PC-3 (cell line): ENCODE results near the gene TAOK2. TPM values are rescaled to one million over a fixed set of nuclear protein-coding genes. Genes with fewer than 3 reads are reported as not detected.

Experiments used
- ATAC-seq: fragments of 200-7000 bp; cut with Tn5 transposase; 2 replicates; pipeline ENCODE4 v1.9.1; 2020; ENCODE audit warnings: mild to moderate bottlenecking, moderate library complexity
- BruUV-seq: library from RNA; stranded (reverse); fragments of 400-500 nt; replicated peaks from 2 replicates; lab custom pipeline; 2021; lab: Mats Ljungman, UMichigan
- CTCF ChIA-PET: fragments of 300-600 bp; sonication (Branson Sonifier 250); formaldehyde crosslinking; loops from one replicate; lab custom pipeline; 2022; ENCODE audit warnings: antibody characterized with exemption; lab: Charles Lee
- POLR2A ChIA-PET: fragments of 300-600 bp; sonication (Branson Sonifier 250); formaldehyde crosslinking; loops from one replicate; lab custom pipeline; 2022; ENCODE audit warnings: antibody characterized with exemption; ENCODE audit not compliant: unreplicated experiment; lab: Charles Lee
- DNase-seq: peaks from one replicate; pipeline ENCODE4 v3.0.0-alpha.2; 2015
- H2AFZ ChIP-seq: fragments of 300-600 bp; sonication (generic); 2 replicates; pipeline ENCODE4 v1.6.0; 2016; ENCODE audit warnings: antibody characterized with exemption, low read length
- H3F3A ChIP-seq: fragments of 300-600 bp; sonication (generic); one replicate; pipeline ENCODE4 v1.6.0; 2017; ENCODE audit warnings: antibody characterized with exemption, low read length, control low read depth, mild to moderate bottlenecking; ENCODE audit not compliant: unreplicated experiment
- H3K27ac ChIP-seq: fragments of 300-600 bp; sonication (generic); 2 replicates; pipeline ENCODE4 v1.5.1; 2016; ENCODE audit warnings: mild to moderate bottlenecking, low read length
- H3K27me3 ChIP-seq: fragments of 300-600 bp; sonication (generic); 2 replicates; pipeline ENCODE4 v1.6.1; 2016; ENCODE audit warnings: low read length, mixed read lengths
- H3K36me3 ChIP-seq: fragments of 300-600 bp; sonication (generic); 2 replicates; pipeline ENCODE4 v1.6.1; 2016; ENCODE audit warnings: low read depth, mixed run types, low read length, mixed read lengths
- H3K4me1 ChIP-seq: fragments of 300-600 bp; sonication (generic); 2 replicates; pipeline ENCODE4 v1.5.1; 2016; ENCODE audit warnings: low read length; ENCODE audit not compliant: insufficient read depth
- H3K4me2 ChIP-seq: fragments of 300-600 bp; sonication (generic); 2 replicates; pipeline ENCODE4 v1.6.0; 2016; ENCODE audit warnings: low read length
- H3K4me3 ChIP-seq: fragments of 300-600 bp; sonication (generic); 2 replicates; pipeline ENCODE4 v1.5.1; 2016; ENCODE audit warnings: mild to moderate bottlenecking, low read length, mixed read lengths
- H3K79me2 ChIP-seq: fragments of 300-600 bp; sonication (generic); 2 replicates; pipeline ENCODE4 v1.6.1; 2017; ENCODE audit warnings: low read length, mixed read lengths
- H3K9ac ChIP-seq: fragments of 300-600 bp; sonication (generic); 2 replicates; pipeline ENCODE4 v1.6.0; 2016; ENCODE audit warnings: mild to moderate bottlenecking, low read length
- H3K9me2 ChIP-seq: fragments of 300-600 bp; sonication (generic); replicated peaks from 2 replicates; pipeline ENCODE4 v1.6.1; 2016; ENCODE audit warnings: mixed run types, low read length, mixed read lengths
- H3K9me3 ChIP-seq: fragments of 300-600 bp; sonication (generic); 2 replicates; pipeline ENCODE4 v1.6.1; 2016; ENCODE audit warnings: low read length, mixed read lengths
- H4K20me1 ChIP-seq: fragments of 300-600 bp; sonication (generic); 2 replicates; pipeline ENCODE4 v1.6.1; 2016; ENCODE audit warnings: low read length, mixed read lengths
- CTCF ChIP-seq: fragments of 300-600 bp; sonication (generic); conservative IDR thresholded peaks from 2 replicates; pipeline ENCODE4 v1.5.1; 2017; ENCODE audit warnings: antibody characterized with exemption, low read depth, mild to moderate bottlenecking, low read length
- EZH2 ChIP-seq: fragments of 300-600 bp; sonication (generic); IDR thresholded peaks from one replicate; pipeline ENCODE4 v1.6.1; 2017; ENCODE audit warnings: antibody characterized with exemption, mild to moderate bottlenecking, low read length; ENCODE audit not compliant: unreplicated experiment
- EZH2phosphoT487 ChIP-seq: fragments of 300-600 bp; sonication (generic); IDR thresholded peaks from 2 replicates; pipeline ENCODE4 v1.6.1; 2018; ENCODE audit warnings: mild to moderate bottlenecking, antibody characterized with exemption, low read length, borderline replicate concordance
- intact Hi-C: fragments of 100-400 bp; cut with micrococcal nuclease; formaldehyde crosslinking; loops from 2 replicates; pipeline ENCODE4 v1.9.0; 2023
- total RNA-seq: library from RNA; depleted of rRNA; stranded (reverse); fragments of >200 nt; gene quantifications from 2 replicates; pipeline ENCODE4 v1.2.3, GENCODE V29; 2014

The TAOK2 gene
- total RNA-seq, 1 experiment from 2014 or later: 34.1 TPM

- no peak overlapping the region for H3K27ac ChIP-seq
- no peaks in the 10 kb centered on the region for H3K9me3 ChIP-seq
- H3F3A ChIP-seq: no peaks in the 10 kb centered on the region
- peaks cover 38% of the 10 kb centered on the region for H3K79me2 ChIP-seq
- CTCF ChIA-PET: interaction anchor here (0.6 kb wide), 1 partner anchor 72 kb away, joined by 15 read pairs; the partner anchor contains the start of gene ASPHD1
- no peak overlapping the region for H3K4me3 ChIP-seq
- no peaks in the 10 kb centered on the region for H3K9me2 ChIP-seq
- DNase-seq (no peak), ATAC-seq (no peak)
- POLR2A ChIA-PET: interaction anchor here (0.6 kb wide), 1 partner anchor 28 kb away, joined by 3 read pairs; no protein-coding TSS in a partner anchor
- TF ChIP-seq EZH2phosphoT487: no peak
- TF ChIP-seq CTCF: no peak
- BruUV-seq: no TSS peak
- no peaks in the 10 kb centered on the region for H3K36me3 ChIP-seq
- H3K9ac ChIP-seq: no peak overlapping the region
- H3K4me2 ChIP-seq: no peak overlapping the region
- no peaks in the 10 kb centered on the region for H3K27me3 ChIP-seq
- peaks cover 22% of the 10 kb centered on the region for H3K4me1 ChIP-seq
- H4K20me1 ChIP-seq: peaks cover 26% of the 10 kb centered on the region
- H2AFZ ChIP-seq: no peak overlapping the region
- intact Hi-C loops: loop anchor here (5.0 kb wide), 1 partner anchor 45 kb away; the partner anchor contains the start of gene KCTD13
Measured at GRCh38 chr16:29972500-29972899, 1.2 kb upstream of the TAOK2 start.

- no TSS peak for BruUV-seq
- Histone ChIP-seq H3K4me1 (peaks cover 22% of the 10 kb centered on the region), H3K27ac (no peak overlapping the region), H3K9ac (no peak overlapping the region), H3K4me3 (no peak overlapping the region), H3K36me3 (peaks cover 4% of the 10 kb centered on the region; the same call in 1 of the 2 replicates), H3K79me2 (peaks cover 43% of the 10 kb centered on the region), H3K9me2 (no peaks in the 10 kb centered on the region), H4K20me1 (peaks cover 26% of the 10 kb centered on the region), H3F3A (no peaks in the 10 kb centered on the region), H2AFZ (peak overlapping the region; percentile 31; the same call in 1 of the 2 replicates), H3K9me3 (no peaks in the 10 kb centered on the region), H3K4me2 (no peak overlapping the region), H3K27me3 (no peaks in the 10 kb centered on the region)
- intact Hi-C loops: loop anchor here (5.0 kb wide), 1 partner anchor 46 kb away; the partner anchor contains the start of gene KCTD13
- no peak for ATAC-seq
- DNase-seq: no peak
- CTCF ChIA-PET: interaction anchor here (0.5 to 0.8 kb wide), 3 partner anchors 11 to 272 kb away, joined by 5 to 15 read pairs (median 5); partner anchors contain the start of genes ASPHD1 and TMEM219
- POLR2A ChIA-PET: interaction anchor here (0.6 to 0.9 kb wide), 6 partner anchors 29 to 161 kb away, joined by 3 to 6 read pairs (median 4); partner anchors contain the start of genes ALDOA, ASPHD1, KCTD13 and SEZ6L2
- TF ChIP-seq CTCF: no peak
- TF ChIP-seq EZH2: no peak
- no peak for TF ChIP-seq EZH2phosphoT487
Measured at GRCh38 chr16:29972992-29973383, 680 bp upstream of the TAOK2 start.
